Muscle of arm (tissue), 12 donors: ENCODE data around the gene CEP135. TPM values are rescaled to one million over a fixed set of nuclear protein-coding genes. Genes with fewer than 3 reads are reported as not detected.

Experiments used
- DNase-seq: peaks from one replicate; pipeline ENCODE4 v3.0.0-alpha.2; 2013
- polyA plus RNA-seq, 12 donors: library from polyadenylated mRNA; unstranded; fragments of 120-200 nt; gene quantifications; one replicate each; pipeline ENCODE4 v1.2.1, GENCODE V29; 2013; ENCODE audit not compliant: insufficient read length in 12 of 12

The CEP135 gene
- polyA plus RNA-seq, 12 donors, result 4.5 to 13.0 (median 7.0) TPM; not detected in 1

- DNase-seq, result no peak
These were observed 55.5 kb downstream of the CEP135 start for GRCh38 chr4:56004235-56004634.

GRCh38 chr4:56007154-56007553 lies 58.4 kb downstream of the CEP135 start:
- DNase-seq, result no peak

- no peak for DNase-seq
These were observed 59.5 kb downstream of the CEP135 start for GRCh38 chr4:56008206-56008605.

GRCh38 chr4:56026596-56026995 lies 77.9 kb downstream of the CEP135 start:
- DNase-seq, result no peak

GRCh38 chr4:56028165-56028564 lies 79.4 kb downstream of the CEP135 start:
- no peak for DNase-seq

GRCh38 chr4:56038487-56039162 lies 89.9 kb downstream of the CEP135 start:
- no peak for DNase-seq

- DNase-seq, result no peak
These were observed 92.1 kb downstream of the CEP135 start for GRCh38 chr4:56040842-56041241.

- no peak for DNase-seq
These were observed 93.5 kb downstream of the CEP135 start for GRCh38 chr4:56042225-56042624.

- DNase-seq, result no peak
These were observed 99.6 kb downstream of the CEP135 start for GRCh38 chr4:56048383-56048701.

GRCh38 chr4:56048702-56049431 lies 100.1 kb downstream of the CEP135 start:
- peak; percentile 66 for DNase-seq

GRCh38 chr4:56050625-56051024 lies 101.9 kb downstream of the CEP135 start:
- DNase-seq, result peak; percentile 5

GRCh38 chr4:56051029-56051709 lies 102.4 kb downstream of the CEP135 start:
- no peak for DNase-seq

- no peak for DNase-seq
These were observed 102.9 kb downstream of the CEP135 start for GRCh38 chr4:56051710-56052075.

GRCh38 chr4:56052481-56052880 lies 103.7 kb downstream of the CEP135 start:
- DNase-seq, result no peak

- no peak for DNase-seq
These were observed 104.2 kb downstream of the CEP135 start for GRCh38 chr4:56052966-56053365.

GRCh38 chr4:56055027-56055977 lies 106.6 kb downstream of the CEP135 start:
- DNase-seq, result no peak

GRCh38 chr4:56055991-56056390 lies 107.2 kb downstream of the CEP135 start:
- DNase-seq, result no peak

- DNase-seq, result no peak
These were observed 109.8 kb downstream of the CEP135 start for GRCh38 chr4:56058555-56058954.

- no peak for DNase-seq
These were observed 111.3 kb downstream of the CEP135 start for GRCh38 chr4:56060036-56060435.

- DNase-seq, result no peak
These were observed 113.4 kb downstream of the CEP135 start for GRCh38 chr4:56062106-56062505.

- no peak for DNase-seq
These were observed 113.9 kb downstream of the CEP135 start for GRCh38 chr4:56062526-56063145.

GRCh38 chr4:56066493-56066892 lies 117.7 kb downstream of the CEP135 start:
- no peak for DNase-seq
